ENCODE measurements around the gene PRKCE.

The PRKCE gene

DNA sequence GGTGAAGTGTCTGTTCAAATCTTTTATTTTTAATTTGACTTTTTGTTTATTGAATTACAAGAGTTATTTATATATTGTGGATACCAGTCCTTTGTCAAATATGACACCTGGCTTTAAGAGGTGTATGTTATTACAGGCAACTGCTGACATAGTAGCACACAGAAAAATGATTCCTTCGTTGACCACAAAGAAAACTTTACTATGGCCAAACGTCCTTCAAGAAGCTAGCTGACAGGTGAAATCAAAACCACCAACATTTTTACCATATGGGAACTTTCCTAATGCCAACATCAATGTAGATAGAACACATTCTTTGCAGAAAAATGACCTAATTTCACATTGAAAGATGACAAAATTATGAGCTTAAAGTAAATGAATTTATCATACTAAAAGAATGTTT lies 34.0 kb upstream of the PRKCE start:
- no peak for TF ChIP-seq CTCF (conservative IDR thresholded peaks at IDR 0.05; ENCODE audit: low read depth)
- ChIA-PET POLR2A (ENCODE audit: low non-redundant PET) (no interaction called here), CTCF (interaction anchor here (0.6 kb wide), 1 partner anchor 356 kb away, joined by 3 read pairs; no protein-coding TSS in a partner anchor)
- DNase-seq (ENCODE audit: low spot score) = no peak
- no peak overlapping the region for H3K27ac ChIP-seq

GRCh38 chr2:45622336-45623075 lies 29.0 kb upstream of the PRKCE start:
- no peak overlapping the region for H3K27ac ChIP-seq
- ChIA-PET POLR2A (ENCODE audit: low non-redundant PET) (no interaction called here), CTCF (no interaction called here)
- no peak for DNase-seq (ENCODE audit: low spot score)
- TF ChIP-seq CTCF (conservative IDR thresholded peaks at IDR 0.05; ENCODE audit: low read depth) = no peak

DNA sequence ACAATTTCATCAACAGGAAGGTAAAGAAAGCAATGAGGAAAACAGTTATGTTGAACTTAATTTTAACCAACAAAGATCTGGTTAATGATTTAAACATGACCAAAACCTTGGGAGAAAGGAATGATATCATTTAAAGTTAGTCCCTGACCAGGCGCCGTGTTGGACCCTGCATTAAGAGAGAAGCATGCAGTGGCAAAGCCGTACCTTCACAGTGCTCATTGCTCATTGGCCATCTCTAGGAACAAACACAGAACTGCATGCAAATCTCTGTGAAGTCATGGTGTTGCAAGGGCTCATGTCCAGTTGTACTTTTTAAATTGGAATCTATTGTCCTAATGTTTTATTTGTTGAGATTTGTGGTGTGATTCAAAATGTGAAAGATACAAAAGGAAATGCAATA lies 28.4 kb upstream of the PRKCE start:
- ChIA-PET POLR2A (ENCODE audit: low non-redundant PET) (no interaction called here), CTCF (no interaction called here)
- no peak for TF ChIP-seq CTCF (conservative IDR thresholded peaks at IDR 0.05; ENCODE audit: low read depth)
- H3K27ac ChIP-seq = no peak overlapping the region
- no peak for DNase-seq (ENCODE audit: low spot score)

GRCh38 chr2:45625824-45626223 lies 25.7 kb upstream of the PRKCE start:
- CTCF ChIA-PET = interaction anchor here (0.6 kb wide), 1 partner anchor 119 kb away, joined by 4 read pairs; no protein-coding TSS in a partner anchor
- no peak overlapping the region for H3K27ac ChIP-seq
- POLR2A ChIA-PET (ENCODE audit: low non-redundant PET) = no interaction called here
- DNase-seq (ENCODE audit: low spot score) = no peak
- TF ChIP-seq CTCF (conservative IDR thresholded peaks at IDR 0.05; ENCODE audit: low read depth) = no peak

DNA sequence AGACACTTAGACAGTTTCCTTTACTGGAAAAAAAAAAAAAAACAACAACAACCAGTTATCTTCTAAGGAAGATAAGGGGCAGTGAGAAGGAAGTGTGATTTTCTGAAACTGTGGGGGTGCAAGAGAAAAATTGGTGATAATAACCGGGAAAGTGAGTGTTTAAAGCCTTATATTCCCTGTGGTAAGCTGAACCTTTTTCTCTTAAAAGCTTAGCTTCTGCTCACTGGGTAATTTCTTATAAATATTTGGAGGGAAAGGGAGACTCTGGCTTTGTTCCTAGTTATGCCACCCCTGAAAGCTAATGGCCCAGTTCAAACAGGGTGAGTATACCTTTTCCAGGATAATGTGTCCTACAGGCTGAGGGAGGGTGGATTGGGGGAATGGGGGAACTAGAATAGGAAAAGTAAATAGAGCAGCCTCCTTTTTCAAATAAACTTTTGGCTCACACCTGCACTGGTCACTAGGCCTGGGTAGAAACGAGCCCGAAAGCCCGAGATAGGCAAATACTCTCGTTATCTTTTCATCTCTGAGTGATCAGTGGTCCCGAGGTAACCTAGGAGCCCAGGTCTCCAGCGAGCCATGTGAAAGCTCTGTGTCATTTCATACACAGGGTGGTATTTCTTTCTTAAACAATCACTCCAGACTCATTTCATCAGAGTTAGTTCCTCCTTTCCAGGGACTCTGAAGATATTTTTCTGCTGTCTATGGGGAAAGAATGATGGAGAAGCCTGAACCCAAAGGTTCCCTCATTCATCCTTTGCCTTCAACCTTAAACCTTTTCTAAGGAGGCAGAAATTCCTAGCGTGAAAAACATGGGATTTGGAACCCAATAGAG lies 24.9 kb upstream of the PRKCE start:
- CTCF ChIA-PET = interaction anchor here (0.6 kb wide), 1 partner anchor 9 kb away, joined by 4 read pairs; no protein-coding TSS in a partner anchor
- no peak for DNase-seq (ENCODE audit: low spot score)
- POLR2A ChIA-PET (ENCODE audit: low non-redundant PET) = no interaction called here
- no peak for TF ChIP-seq CTCF (conservative IDR thresholded peaks at IDR 0.05; ENCODE audit: low read depth)
- H3K27ac ChIP-seq = no peak overlapping the region

GRCh38 chr2:45627911-45628310 lies 23.6 kb upstream of the PRKCE start:
- no peak for DNase-seq (ENCODE audit: low spot score)
- ChIA-PET POLR2A (ENCODE audit: low non-redundant PET) (no interaction called here), CTCF (no interaction called here)
- TF ChIP-seq CTCF (conservative IDR thresholded peaks at IDR 0.05; ENCODE audit: low read depth) = no peak
- no peak overlapping the region for H3K27ac ChIP-seq

Measured in RWPE1 (cell line).